Stimulated activated CD4-positive, alpha-beta T cell treated with anti-CD3 and anti-CD28 coated beads, Interleukin-2, amount 100 ng/mL, for 24 hours (primary cell): ENCODE results near the gene TNIK.
A peak's percentile ranks its signal among the peaks of the same experiment; 100 is the strongest.

ENCODE experiments used
- DNase-seq, 2 donors: peaks; one replicate each; pipeline ENCODE4 v3.0.0-alpha.2; 2020

TNIK gene

GRCh38 chr3:171459942-171460724 lies at the start of gene TNIK:
Gene TNIK (minus strand): TSS chr3:171460405. CDS start chr3:171460063, 342 bp downstream.
- peak; percentile 95 to 96 for DNase-seq

- no peak for DNase-seq
Observed at GRCh38 chr3:171508676-171509075, 48.5 kb upstream of the TNIK start.

- DNase-seq, result no peak
Observed at GRCh38 chr3:171508206-171508605, 48.0 kb upstream of the TNIK start.

- no peak for DNase-seq
Observed at GRCh38 chr3:171506743-171507319, 46.6 kb upstream of the TNIK start.

GRCh38 chr3:171505822-171506333 lies 45.7 kb upstream of the TNIK start:
- DNase-seq, result no peak

GRCh38 chr3:171504376-171504775 lies 44.2 kb upstream of the TNIK start:
- no peak for DNase-seq

- DNase-seq, result no peak
Observed at GRCh38 chr3:171503817-171504216, 43.6 kb upstream of the TNIK start.

- DNase-seq, result no peak
Observed at GRCh38 chr3:171498921-171499320, 38.7 kb upstream of the TNIK start.

- DNase-seq, result no peak
Observed at GRCh38 chr3:171497468-171497867, 37.3 kb upstream of the TNIK start.

GRCh38 chr3:171495413-171495812 lies 35.2 kb upstream of the TNIK start:
- no peak for DNase-seq

GRCh38 chr3:171494457-171495109 lies 34.4 kb upstream of the TNIK start:
- no peak for DNase-seq

GRCh38 chr3:171491361-171491760 lies 31.2 kb upstream of the TNIK start:
- DNase-seq, result no peak

- DNase-seq, result no peak
Observed at GRCh38 chr3:171490901-171491300, 30.7 kb upstream of the TNIK start.

GRCh38 chr3:171489348-171489747 lies 29.1 kb upstream of the TNIK start:
- DNase-seq, result no peak

GRCh38 chr3:171488479-171488878 lies 28.3 kb upstream of the TNIK start:
- no peak for DNase-seq

GRCh38 chr3:171487382-171487781 lies 27.2 kb upstream of the TNIK start:
- DNase-seq, result no peak

GRCh38 chr3:171485338-171485737 lies 25.1 kb upstream of the TNIK start:
- DNase-seq, result no peak

GRCh38 chr3:171481011-171481410 lies 20.8 kb upstream of the TNIK start:
- DNase-seq, result no peak

GRCh38 chr3:171480526-171480925 lies 20.3 kb upstream of the TNIK start:
- DNase-seq, result no peak

- DNase-seq, result no peak
Observed at GRCh38 chr3:171476532-171477102, 16.4 kb upstream of the TNIK start.

GRCh38 chr3:171472552-171472951 lies 12.3 kb upstream of the TNIK start:
- no peak for DNase-seq

GRCh38 chr3:171470714-171471227 lies 10.6 kb upstream of the TNIK start:
- no peak for DNase-seq

- DNase-seq, result no peak
Observed at GRCh38 chr3:171469376-171469775, 9.2 kb upstream of the TNIK start.
